NT2/D1 (cell line): ENCODE results near the gene CHST12.

ENCODE experiments used
- SUZ12 ChIP-seq: IDR thresholded peaks from 2 replicates; pipeline ENCODE4 v1.6.1; 2011; ENCODE audit not compliant: insufficient read length, insufficient read depth; ENCODE audit errors: extremely low read depth
- YY1 ChIP-seq: IDR thresholded peaks from 2 replicates; pipeline ENCODE4 v1.6.1; 2011; ENCODE audit not compliant: insufficient read length, insufficient read depth
- ZNF274 ChIP-seq: IDR thresholded peaks from 2 replicates; pipeline ENCODE4 v1.6.1; 2011; ENCODE audit warnings: mild to moderate bottlenecking, low read depth, low read length

- no peak for TF ChIP-seq YY1
- TF ChIP-seq SUZ12, result no peak
- no peak for TF ChIP-seq ZNF274
Observed at GRCh38 chr7:2355705-2356008, 47.8 kb upstream of the CHST12 start.
